ENCODE data around the gene CASP3. TPM values are rescaled to one million over a fixed set of nuclear protein-coding genes. Genes with fewer than 3 reads are reported as not detected.

The CASP3 gene
- total and polyA plus RNA-seq, 9 of the 15 experiments (the other 6 are each of a cell fraction or from before 2014, with no cell fraction given) = 17.6 to 40.1 (median 31.8) TPM

- H3K9me1 ChIP-seq (ENCODE audit: control insufficient read depth, insufficient read depth, low read length) = no peaks in the 10 kb centered on the region
- no peak for FAIRE-seq
- peaks cover 32% of the 10 kb centered on the region; the same call in 2 of the 3 replicates for H3K36me3 ChIP-seq (ENCODE audit: control insufficient read depth, insufficient read depth, low read length)
- H3K4me3 ChIP-seq = no peak overlapping the region
- no TSS peak for BruUV-seq (replicated peaks)
- H3K4me1 ChIP-seq (replicated peaks in 1 of 2; ENCODE audit: control insufficient read depth in 2 of 2, insufficient read depth in 2 of 2, low read length in 2 of 2) = no peaks in the 10 kb centered on the region
- no peaks in the 10 kb centered on the region for H4K20me1 ChIP-seq (replicated peaks; ENCODE audit: control insufficient read depth, insufficient read depth, low read length)
- no peak for ATAC-seq
- H3K79me2 ChIP-seq (ENCODE audit: control insufficient read depth, insufficient read depth, low read length) = no peaks in the 10 kb centered on the region
- H3K4me2 ChIP-seq (ENCODE audit: insufficient read depth, low read length) = no peak overlapping the region
- in situ Hi-C loops (cut with MboI) = no loop called here
- POLR2A ChIA-PET = no interaction called here
- TF ChIP-seq TRIM28 (IDR thresholded peaks at IDR 0.05) = no peak
- TF ChIP-seq E2F3 (CRISPR knock-in tag; IDR thresholded peaks at IDR 0.05) = no peak
- TF ChIP-seq SNRNP70 (optimal IDR thresholded peaks at IDR 0.05; ENCODE audit: low read depth, low read length) = no peak
- TF ChIP-seq ZNF695 (CRISPR knock-in tag; IDR thresholded peaks at IDR 0.05) = no peak
- TF ChIP-seq THRB (CRISPR knock-in tag; conservative IDR thresholded peaks at IDR 0.05) = no peak
- no peak for TF ChIP-seq TRIM25 (IDR thresholded peaks at IDR 0.05; ENCODE audit: borderline replicate concordance)
- no peak for TF ChIP-seq TFAM (CRISPR knock-in tag; conservative IDR thresholded peaks at IDR 0.05)
- CTCF ChIA-PET (ENCODE audit: low intra/inter-chr PET ratio) = no interaction called here
- DNase-seq (ENCODE audit: extremely low read depth in 1 of 4, low spot score in 3 of 4) = no peak
- WGBS (ENCODE audit: insufficient coverage, low coverage, missing lambda C conversion rate) = 58% methylated on average over 7 of the region's 7 CpGs
- no peaks in the 10 kb centered on the region for H3K9me3 ChIP-seq (replicated peaks; ENCODE audit: control insufficient read depth, insufficient read depth, low read depth, low read length)
- no peak overlapping the region for H3K27ac ChIP-seq (ENCODE audit: extremely low read depth, low read depth, low read length)
- no peaks in the 10 kb centered on the region for H3K27me3 ChIP-seq (ENCODE audit: control insufficient read depth in 2 of 2, insufficient read depth in 2 of 2, low read length in 2 of 2)
- no peak overlapping the region for H3K9ac ChIP-seq (ENCODE audit: insufficient read depth in 1 of 2, low read depth in 2 of 2, low read length in 2 of 2)
- H2AFZ ChIP-seq (ENCODE audit: low read depth, low read length) = no peak overlapping the region
- intact Hi-C loops (cut with micrococcal nuclease) = no loop called here
These were observed 20.0 kb upstream of the CASP3 start for GRCh38 chr4:184669251-184669650.
